Uterus (tissue), 2 donors: ENCODE measurements around the gene CSGALNACT2.

Source experiments
- POLR2A ChIP-seq, 2 donors: fragments of 450-650 bp; IDR thresholded peaks; one replicate each; pipeline ENCODE4 v1.6.1; 2016; ENCODE audit warnings: antibody characterized with exemption in 2 of 2, mild to moderate bottlenecking in 1 of 2, moderate library complexity in 1 of 2
- TF ChIP-seq, protein P1 (sequence below), 4 experiments: fragments of 200-600 bp in 2 of 4; fragments of 450-650 bp in 2 of 4; sonication (generic) in 2 of 4; IDR thresholded peaks; one replicate each; pipeline ENCODE4 v1.5.1; 2016 to 2019; ENCODE audit warnings: antibody characterized with exemption in 4 of 4, mild to moderate bottlenecking in 2 of 4, moderate library complexity in 1 of 4

DNA sequence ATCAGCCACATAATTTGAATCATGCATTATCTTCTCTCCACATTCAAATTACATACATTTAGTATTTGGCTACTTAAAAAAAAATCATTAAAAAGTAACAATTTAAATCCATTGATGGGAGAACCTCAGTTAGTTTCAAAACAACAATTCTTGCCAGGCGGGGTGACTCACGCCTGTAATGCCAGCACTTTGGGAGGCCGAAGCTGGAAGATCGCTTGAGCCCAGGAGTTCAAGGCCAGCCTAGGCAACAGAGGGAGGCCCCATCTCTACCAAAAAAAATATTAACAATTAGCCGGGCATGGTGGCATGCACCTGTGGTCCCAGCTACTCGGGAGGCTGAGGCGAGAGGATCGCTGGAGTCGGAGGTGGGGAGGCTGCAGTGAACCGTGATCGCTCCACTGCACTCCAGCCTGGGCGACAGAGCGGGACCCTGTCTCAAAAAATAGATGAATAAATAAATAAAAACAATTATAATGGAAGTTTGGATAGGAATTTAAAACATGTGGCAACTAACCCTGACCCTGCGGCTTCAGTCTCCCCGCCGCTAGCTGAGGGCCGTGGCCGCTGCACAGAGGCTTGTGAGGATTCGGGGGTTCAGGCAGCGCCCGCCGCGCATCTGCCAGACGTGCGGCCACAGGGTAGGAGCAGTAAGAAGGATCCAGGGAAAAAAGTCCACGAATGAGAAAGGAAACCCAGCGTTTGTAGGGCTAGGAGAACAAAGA lies 1.1 kb upstream of the CSGALNACT2 start:
- TF ChIP-seq, protein P1, sequence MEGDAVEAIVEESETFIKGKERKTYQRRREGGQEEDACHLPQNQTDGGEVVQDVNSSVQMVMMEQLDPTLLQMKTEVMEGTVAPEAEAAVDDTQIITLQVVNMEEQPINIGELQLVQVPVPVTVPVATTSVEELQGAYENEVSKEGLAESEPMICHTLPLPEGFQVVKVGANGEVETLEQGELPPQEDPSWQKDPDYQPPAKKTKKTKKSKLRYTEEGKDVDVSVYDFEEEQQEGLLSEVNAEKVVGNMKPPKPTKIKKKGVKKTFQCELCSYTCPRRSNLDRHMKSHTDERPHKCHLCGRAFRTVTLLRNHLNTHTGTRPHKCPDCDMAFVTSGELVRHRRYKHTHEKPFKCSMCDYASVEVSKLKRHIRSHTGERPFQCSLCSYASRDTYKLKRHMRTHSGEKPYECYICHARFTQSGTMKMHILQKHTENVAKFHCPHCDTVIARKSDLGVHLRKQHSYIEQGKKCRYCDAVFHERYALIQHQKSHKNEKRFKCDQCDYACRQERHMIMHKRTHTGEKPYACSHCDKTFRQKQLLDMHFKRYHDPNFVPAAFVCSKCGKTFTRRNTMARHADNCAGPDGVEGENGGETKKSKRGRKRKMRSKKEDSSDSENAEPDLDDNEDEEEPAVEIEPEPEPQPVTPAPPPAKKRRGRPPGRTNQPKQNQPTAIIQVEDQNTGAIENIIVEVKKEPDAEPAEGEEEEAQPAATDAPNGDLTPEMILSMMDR (IDR thresholded peaks at IDR 0.05) = no peak
- TF ChIP-seq POLR2A (IDR thresholded peaks at IDR 0.05) = no peak
